ENCODE results near the gene KRT77. TPM values are rescaled to one million over a fixed set of nuclear protein-coding genes. Genes with fewer than 3 reads are reported as not detected.

Gene KRT77
- total RNA-seq, 2 donors from 2014 or later: not detected

DNA sequence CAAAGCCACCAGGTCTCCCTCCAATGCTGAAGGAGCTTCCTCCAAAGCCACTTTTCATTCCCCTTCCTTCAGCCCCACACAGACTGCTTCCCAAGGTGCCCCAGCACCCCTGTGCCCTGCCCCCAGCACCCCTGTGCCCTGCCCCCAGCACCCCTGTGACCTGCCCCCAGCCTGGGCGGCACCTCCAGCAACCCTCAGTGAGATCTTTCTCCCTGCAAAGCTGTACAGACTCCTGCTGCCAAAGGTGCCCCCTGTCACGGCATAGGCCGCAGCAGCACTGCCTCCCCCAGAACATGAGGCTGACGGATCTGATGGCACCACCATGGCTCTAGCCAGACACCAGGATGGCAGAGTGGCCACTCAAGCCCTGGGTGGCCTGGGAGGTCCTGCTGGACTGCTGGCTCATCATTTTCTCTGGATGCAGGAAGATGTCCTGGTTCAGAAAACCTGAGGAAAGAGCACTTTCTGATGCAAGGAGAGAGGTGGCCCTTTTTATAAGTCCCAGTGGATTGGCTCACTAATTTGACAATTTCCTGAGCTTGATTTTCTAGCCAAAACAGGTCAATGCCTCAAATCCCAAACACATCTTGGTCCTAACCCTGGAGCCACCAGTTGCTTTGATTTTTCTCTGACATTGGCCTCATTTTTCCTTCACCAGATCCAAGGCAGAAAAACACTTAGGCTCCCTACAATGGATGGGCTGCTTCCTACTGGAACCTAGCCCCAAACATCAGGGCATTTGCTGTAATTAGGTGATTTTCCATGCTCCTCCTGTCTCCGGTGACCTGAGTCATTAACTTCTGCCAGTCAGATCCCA is 32.7 kb upstream of the KRT77 start:
- no peak overlapping the region for H3K27ac Mint-ChIP-seq
- no peaks in the 10 kb centered on the region for H3K9me3 Mint-ChIP-seq
- H3K4me3 Mint-ChIP-seq: no peak overlapping the region
- no peak for DNase-seq (ENCODE audit: low spot score)
- H3K27me3 Mint-ChIP-seq: peaks cover 11 to 16% of the 10 kb centered on the region in 2 donors
- H3K4me1 Mint-ChIP-seq (ENCODE audit: low read depth in 2 of 2): no peaks in the 10 kb centered on the region
- no peaks in the 10 kb centered on the region for H3K36me3 Mint-ChIP-seq
- no peak for ATAC-seq

DNA sequence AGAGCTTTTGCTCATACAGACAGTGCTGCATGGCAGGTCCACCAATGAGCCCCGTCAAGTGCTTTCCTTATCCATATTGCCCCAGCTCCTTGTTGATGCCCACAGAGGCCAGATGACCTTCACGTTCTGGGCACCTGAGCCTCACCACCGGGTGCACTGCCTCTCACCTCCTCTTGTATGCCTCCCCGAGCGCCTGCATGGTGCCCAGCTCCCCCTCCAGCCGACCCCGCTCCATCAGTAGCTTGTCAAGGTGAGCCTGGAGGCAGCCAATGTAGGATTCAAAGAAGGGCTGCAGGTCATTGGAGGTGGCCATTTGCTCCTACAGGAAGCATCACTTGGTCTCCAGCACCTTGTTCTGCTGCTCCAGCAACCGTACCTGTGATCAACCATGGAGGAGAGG is 31.8 kb upstream of the KRT77 start:
- Mint-ChIP-seq H3K27me3 (peaks cover 20 to 22% of the 10 kb centered on the region in 2 donors), H3K4me1 (ENCODE audit: low read depth in 2 of 2) (no peaks in the 10 kb centered on the region), H3K9me3 (no peaks in the 10 kb centered on the region), H3K4me3 (no peak overlapping the region), H3K27ac (no peak overlapping the region), H3K36me3 (no peaks in the 10 kb centered on the region)
- DNase-seq (ENCODE audit: low spot score): no peak
- ATAC-seq: peak in 1 of 2 donors; percentile 40

DNA sequence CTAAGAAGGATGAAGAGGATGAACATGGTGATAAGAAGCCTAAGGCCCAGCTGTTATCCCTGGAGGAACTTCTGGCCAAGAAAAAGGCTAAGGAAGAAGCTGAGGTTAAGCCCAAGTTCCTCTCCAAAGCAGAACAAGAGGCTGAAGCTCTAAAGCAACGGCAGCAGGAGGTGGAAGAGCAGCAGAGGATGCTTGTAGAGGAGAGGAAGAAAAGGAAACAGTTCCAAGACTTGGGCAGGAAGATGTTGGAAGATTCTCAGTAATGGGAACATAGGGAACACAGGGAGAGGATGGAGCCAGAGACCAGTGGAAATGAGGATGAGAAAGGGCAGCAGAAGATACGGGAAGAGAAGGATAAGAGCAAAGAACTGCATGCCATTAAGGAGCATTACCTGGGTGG is 27.5 kb upstream of the KRT77 start:
- DNase-seq (ENCODE audit: low spot score): no peak
- ATAC-seq: no peak
- Mint-ChIP-seq H3K4me3 (no peak overlapping the region), H3K4me1 (ENCODE audit: low read depth in 2 of 2) (no peaks in the 10 kb centered on the region), H3K27me3 (peaks cover 24 to 26% of the 10 kb centered on the region in 2 donors), H3K27ac (no peak overlapping the region), H3K36me3 (no peaks in the 10 kb centered on the region), H3K9me3 (no peaks in the 10 kb centered on the region)

DNA sequence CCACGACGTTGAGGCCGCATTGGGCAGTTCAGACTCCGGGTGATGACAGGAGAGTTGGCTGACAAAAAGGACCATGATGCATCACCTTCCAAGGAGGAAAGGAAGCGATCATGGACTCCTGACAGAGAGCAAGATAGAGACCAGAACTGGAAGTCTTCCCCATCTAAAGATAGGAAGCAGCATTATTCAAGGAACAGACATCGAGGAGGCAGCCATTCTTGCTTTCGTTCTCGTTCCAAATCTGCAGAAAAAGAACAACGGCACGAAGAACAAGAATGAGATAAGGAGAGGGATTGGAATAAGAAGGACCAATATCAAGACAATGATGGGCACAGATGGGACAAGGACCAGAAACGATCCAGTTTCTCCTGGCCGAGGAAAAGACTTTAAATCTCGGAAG is 27.1 kb upstream of the KRT77 start:
- DNase-seq (ENCODE audit: low spot score) (no peak), ATAC-seq (no peak)
- Mint-ChIP-seq H3K4me1 (ENCODE audit: low read depth in 2 of 2) (no peaks in the 10 kb centered on the region), H3K36me3 (no peaks in the 10 kb centered on the region), H3K4me3 (no peak overlapping the region), H3K27me3 (peaks cover 24 to 26% of the 10 kb centered on the region in 2 donors), H3K27ac (no peak overlapping the region), H3K9me3 (no peaks in the 10 kb centered on the region)

DNA sequence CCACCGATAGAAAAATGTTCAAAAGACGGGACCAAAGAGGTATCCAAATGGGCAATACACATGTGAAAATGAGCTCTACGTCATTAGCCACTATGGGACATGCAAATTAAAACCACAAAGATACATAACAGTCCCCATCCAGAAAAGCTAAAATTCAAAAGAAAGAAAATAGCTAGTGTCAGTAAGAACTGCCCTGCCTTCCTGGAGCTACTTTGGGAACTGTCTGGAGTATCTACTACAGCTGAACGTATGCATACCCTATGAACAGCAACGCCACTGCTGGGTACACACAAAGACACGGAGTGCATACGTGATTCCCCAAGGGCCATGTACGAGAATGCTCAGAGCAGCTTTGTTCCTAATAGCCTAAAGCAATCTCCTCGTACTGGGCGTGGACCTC is 25.8 kb upstream of the KRT77 start:
- Mint-ChIP-seq H3K4me1 (ENCODE audit: low read depth in 2 of 2) (no peaks in the 10 kb centered on the region), H3K27ac (no peak overlapping the region), H3K36me3 (no peaks in the 10 kb centered on the region), H3K9me3 (no peaks in the 10 kb centered on the region), H3K27me3 (peaks cover 24% of the 10 kb centered on the region in 2 donors), H3K4me3 (no peak overlapping the region)
- ATAC-seq: no peak
- DNase-seq (ENCODE audit: low spot score): no peak

DNA sequence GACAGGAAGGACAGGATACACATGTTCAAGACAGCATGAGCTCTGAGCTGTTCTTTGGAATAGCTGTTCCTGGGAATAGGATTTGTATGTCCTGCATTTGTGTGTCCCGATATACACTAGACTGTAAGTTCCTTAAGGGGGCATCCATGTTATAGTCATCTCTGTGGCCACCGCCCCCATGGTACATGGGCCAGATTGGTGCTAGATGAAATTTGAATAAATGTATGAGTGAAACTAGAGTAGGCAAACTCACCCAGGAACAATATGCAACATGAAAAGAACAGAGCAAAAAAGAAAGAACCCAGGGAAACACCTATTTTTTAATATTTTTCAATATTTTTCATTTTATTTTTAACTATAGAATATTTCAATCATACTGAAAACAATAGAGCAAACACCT is 25.1 kb upstream of the KRT77 start:
- H3K9me3 Mint-ChIP-seq: no peaks in the 10 kb centered on the region
- peaks cover 19 to 24% of the 10 kb centered on the region in 2 donors for H3K27me3 Mint-ChIP-seq
- H3K4me3 Mint-ChIP-seq: no peak overlapping the region
- H3K4me1 Mint-ChIP-seq (ENCODE audit: low read depth in 2 of 2): no peaks in the 10 kb centered on the region
- DNase-seq (ENCODE audit: low spot score): no peak
- no peak for ATAC-seq
- no peak overlapping the region for H3K27ac Mint-ChIP-seq
- H3K36me3 Mint-ChIP-seq: no peaks in the 10 kb centered on the region

DNA sequence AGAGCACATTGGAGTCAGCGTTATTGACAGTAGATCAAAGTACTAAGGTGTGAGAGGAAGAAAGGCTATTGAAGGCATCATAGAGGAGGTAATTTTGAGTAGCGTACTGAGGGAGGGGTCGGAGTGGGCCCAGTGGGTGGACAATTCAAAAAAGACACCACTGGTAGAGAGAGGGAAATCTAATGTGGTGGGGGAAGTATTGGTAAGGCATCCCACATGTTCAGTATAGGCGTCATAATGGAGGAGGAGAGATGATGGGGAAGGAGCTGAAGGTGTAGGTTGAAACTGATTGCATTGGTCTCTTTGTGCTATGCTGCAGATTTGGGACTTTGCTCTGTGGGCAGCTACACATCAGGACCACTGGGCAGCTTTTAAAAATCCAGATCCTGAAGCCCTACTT is 23.7 kb upstream of the KRT77 start:
- H3K4me3 Mint-ChIP-seq: no peak overlapping the region
- no peaks in the 10 kb centered on the region for H3K36me3 Mint-ChIP-seq
- DNase-seq (ENCODE audit: low spot score): no peak
- peaks cover 18 to 24% of the 10 kb centered on the region in 2 donors for H3K27me3 Mint-ChIP-seq
- peaks cover 0 to 4% of the 10 kb centered on the region in 2 donors for H3K4me1 Mint-ChIP-seq (ENCODE audit: low read depth in 2 of 2)
- no peak for ATAC-seq
- no peaks in the 10 kb centered on the region for H3K9me3 Mint-ChIP-seq
- H3K27ac Mint-ChIP-seq: no peak overlapping the region

DNA sequence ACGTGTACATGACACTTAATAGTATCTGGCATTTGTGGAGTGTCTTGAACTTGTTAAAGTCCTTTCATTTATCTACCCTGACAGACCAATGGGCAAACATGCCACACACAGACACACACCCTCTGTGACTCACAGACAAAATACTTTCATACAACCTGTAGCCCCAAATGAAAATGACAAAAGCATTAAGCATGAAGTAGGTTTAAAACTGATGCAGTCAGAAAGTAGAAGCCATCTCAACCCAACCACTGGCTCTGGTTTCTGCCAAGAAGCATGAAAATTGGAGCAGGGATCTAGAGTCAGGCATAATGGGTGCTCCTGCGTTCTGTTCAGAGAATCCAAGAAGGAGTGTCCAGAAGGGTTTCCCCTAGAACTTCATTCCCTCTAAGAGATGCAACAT is 23.1 kb upstream of the KRT77 start:
- DNase-seq (ENCODE audit: low spot score) (no peak), ATAC-seq (no peak)
- peaks cover 0 to 4% of the 10 kb centered on the region in 2 donors for H3K4me1 Mint-ChIP-seq (ENCODE audit: low read depth in 2 of 2)
- peaks cover 15 to 24% of the 10 kb centered on the region in 2 donors for H3K27me3 Mint-ChIP-seq
- H3K4me3 Mint-ChIP-seq: no peak overlapping the region
- no peaks in the 10 kb centered on the region for H3K9me3 Mint-ChIP-seq
- no peaks in the 10 kb centered on the region for H3K36me3 Mint-ChIP-seq
- no peak overlapping the region for H3K27ac Mint-ChIP-seq

DNA sequence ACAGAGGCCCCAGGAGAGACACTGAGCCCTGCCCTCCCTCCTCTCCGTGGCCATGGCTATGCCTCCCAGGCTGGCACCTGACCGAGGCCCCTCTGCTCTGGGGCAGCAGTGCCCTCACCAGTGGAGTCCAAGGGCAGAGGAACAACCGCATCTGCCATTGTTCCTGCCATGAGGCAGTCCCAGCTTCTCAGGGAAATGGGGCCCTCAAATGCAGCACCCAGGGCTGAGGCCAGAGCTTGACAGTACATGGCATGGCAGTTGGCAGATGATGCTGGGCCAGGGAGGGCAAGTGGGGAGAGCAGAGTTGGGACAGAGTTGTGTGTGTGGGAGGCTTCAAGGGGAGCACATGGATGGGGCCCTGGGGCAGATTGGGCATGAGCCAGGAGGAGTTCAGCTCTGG is 21.1 kb upstream of the KRT77 start:
- Mint-ChIP-seq H3K4me3 (no peak overlapping the region), H3K27ac (no peak overlapping the region), H3K4me1 (ENCODE audit: low read depth in 2 of 2) (peaks cover 0 to 4% of the 10 kb centered on the region in 2 donors), H3K9me3 (no peaks in the 10 kb centered on the region), H3K27me3 (peaks cover 4 to 9% of the 10 kb centered on the region in 2 donors), H3K36me3 (no peaks in the 10 kb centered on the region)
- ATAC-seq (no peak), DNase-seq (ENCODE audit: low spot score) (no peak)

DNA sequence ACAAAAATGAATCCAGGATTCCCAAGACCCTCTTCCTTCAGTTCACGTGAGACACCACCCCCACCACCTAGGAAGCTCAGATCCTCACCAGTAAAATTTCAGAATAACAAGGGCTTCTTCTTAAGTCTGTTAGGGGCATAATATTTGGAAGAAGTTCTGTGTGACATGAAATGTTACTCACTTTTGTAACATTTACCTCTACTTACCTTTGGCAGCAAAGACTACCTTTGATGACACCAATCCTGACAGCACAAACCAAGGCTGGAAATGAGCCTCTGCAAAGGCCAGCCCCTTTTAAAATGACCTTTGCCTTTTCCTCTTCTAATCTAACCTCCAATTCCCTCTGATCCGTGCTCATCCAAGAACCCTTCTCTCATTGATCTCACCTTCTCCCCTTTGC is 19.4 kb upstream of the KRT77 start:
- no peak overlapping the region for H3K27ac Mint-ChIP-seq
- H3K4me1 Mint-ChIP-seq (ENCODE audit: low read depth in 2 of 2): peaks cover 0 to 4% of the 10 kb centered on the region in 2 donors
- H3K36me3 Mint-ChIP-seq: no peaks in the 10 kb centered on the region

DNA sequence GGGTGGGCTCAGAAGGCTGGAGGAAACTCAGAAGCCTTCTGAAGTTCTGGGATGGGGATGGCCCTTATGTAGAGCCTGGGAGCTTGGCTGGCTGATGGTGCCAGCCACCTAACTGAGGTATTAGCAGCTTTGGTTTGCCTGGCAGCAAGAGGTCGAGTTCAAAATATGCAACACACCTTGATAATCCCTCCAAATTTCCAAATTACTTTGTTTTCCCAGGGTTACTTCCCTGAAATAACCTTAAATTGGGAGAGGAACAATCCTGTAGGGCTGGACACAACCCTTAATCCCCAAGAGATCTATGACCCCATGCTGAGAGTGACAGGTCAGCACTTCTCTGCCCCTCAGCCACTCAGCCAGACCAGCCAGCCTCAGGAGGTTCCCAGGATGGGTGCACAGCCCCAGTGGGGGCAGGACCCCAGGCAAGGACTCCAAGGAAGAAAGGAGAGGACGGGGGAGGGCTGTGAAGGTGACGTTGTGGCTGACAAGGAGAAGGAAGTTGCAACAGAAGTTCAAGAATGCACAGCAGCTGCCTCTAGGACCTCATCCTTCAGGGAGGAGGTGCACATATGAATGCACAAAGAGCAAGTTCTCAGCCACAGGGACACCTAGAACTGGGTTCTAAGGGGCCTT is 18.6 kb upstream of the KRT77 start:
- Mint-ChIP-seq H3K36me3 (no peaks in the 10 kb centered on the region), H3K9me3 (no peaks in the 10 kb centered on the region), H3K27me3 (peaks cover 3 to 5% of the 10 kb centered on the region in 2 donors), H3K4me1 (ENCODE audit: low read depth in 2 of 2) (peaks cover 0 to 4% of the 10 kb centered on the region in 2 donors), H3K27ac (no peak overlapping the region), H3K4me3 (no peak overlapping the region)
- DNase-seq (ENCODE audit: low spot score) (no peak), ATAC-seq (no peak)

More for the DNA sequence above, 19.4 kb upstream of the KRT77 start:
- ATAC-seq (no peak), DNase-seq (ENCODE audit: low spot score) (no peak)
- peaks cover 4 to 9% of the 10 kb centered on the region in 2 donors for H3K27me3 Mint-ChIP-seq
- no peaks in the 10 kb centered on the region for H3K9me3 Mint-ChIP-seq
- H3K4me3 Mint-ChIP-seq: no peak overlapping the region

DNA sequence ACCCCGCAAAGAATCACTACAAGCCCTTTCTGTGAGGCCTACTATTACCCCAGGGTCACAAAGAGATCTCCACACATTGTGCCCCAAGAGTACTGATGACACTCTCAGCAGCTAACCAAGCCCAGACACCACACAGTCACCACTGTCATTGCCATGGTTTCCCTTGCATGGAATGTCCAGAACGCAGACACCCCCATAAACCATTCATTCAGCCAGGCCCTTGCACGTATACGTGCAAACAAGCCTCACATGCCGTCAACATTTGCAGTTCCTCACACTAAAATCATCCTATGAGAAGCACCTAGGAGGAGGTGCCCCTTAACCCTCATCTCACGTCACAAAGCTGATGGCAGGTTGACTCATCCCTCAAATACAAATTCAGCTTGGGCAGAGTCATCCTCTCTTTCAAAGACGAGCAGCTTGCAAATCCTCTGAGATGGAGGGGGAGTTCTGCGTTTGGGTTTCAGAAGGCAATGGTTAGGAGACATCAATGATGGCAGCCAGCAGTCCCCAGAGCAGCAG is 17.1 kb upstream of the KRT77 start:
- Mint-ChIP-seq H3K4me1 (ENCODE audit: low read depth in 2 of 2) (peaks cover 0 to 4% of the 10 kb centered on the region in 2 donors), H3K9me3 (no peaks in the 10 kb centered on the region), H3K27me3 (peaks cover 5 to 14% of the 10 kb centered on the region in 2 donors), H3K36me3 (no peaks in the 10 kb centered on the region), H3K27ac (no peak overlapping the region), H3K4me3 (no peak overlapping the region)
- DNase-seq (ENCODE audit: low spot score): no peak
- ATAC-seq: no peak

DNA sequence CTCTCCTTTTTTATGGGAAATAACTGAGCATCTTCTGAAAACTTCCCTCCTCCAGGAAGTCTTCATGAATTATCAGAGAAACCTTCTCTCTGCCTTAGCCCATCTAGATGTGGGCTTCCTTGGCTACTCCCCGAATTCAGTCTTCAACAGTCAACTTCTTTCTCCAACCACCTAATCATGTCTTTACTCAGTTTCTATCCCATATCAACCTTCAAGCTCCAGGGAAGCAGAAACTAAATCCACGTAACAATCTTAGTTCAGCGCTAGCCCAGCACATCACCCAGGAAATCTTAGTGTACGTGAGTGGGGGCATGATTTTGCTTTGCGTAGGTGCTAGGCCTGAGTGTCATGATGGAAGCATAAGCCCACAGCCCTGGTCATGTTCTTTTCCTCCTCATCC is 12.7 kb upstream of the KRT77 start:
- Mint-ChIP-seq H3K4me3 (no peak overlapping the region), H3K27me3 (peaks cover 24 to 40% of the 10 kb centered on the region in 2 donors), H3K9me3 (no peaks in the 10 kb centered on the region), H3K36me3 (no peaks in the 10 kb centered on the region), H3K4me1 (ENCODE audit: low read depth in 2 of 2) (peaks cover 0 to 9% of the 10 kb centered on the region in 2 donors), H3K27ac (no peak overlapping the region)
- DNase-seq (ENCODE audit: low spot score) (no peak), ATAC-seq (no peak)

DNA sequence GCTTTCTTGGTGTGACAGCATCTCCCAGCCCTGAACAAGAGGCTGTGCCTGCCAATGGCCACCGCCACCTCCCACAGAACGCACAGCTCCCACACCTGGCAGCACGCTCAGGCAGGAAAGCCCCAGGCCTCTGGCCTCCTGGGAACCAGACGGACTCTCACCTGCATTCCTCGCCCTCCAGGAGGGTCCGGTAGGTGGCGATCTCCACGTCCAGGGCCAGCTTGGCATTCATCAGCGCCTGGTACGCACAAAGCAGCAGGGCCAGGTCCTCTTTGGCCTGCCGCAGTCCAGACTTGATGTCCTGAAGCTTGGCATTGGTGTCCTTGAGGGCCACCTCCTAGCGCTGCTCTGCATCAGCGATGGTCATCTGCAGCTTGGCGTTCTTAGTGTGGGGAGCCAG is 12.1 kb upstream of the KRT77 start:
- Mint-ChIP-seq H3K9me3 (no peaks in the 10 kb centered on the region), H3K4me3 (peak overlapping the region; percentile 41), H3K4me1 (ENCODE audit: low read depth in 2 of 2) (peaks cover 0 to 9% of the 10 kb centered on the region in 2 donors), H3K27me3 (peaks cover 24 to 40% of the 10 kb centered on the region in 2 donors), H3K27ac (no peak overlapping the region), H3K36me3 (no peaks in the 10 kb centered on the region)
- no peak for DNase-seq (ENCODE audit: low spot score)
- no peak for ATAC-seq

Measured in natural killer cell treated with Interleukin-12 subunit alpha and Interleukin-12 subunit beta and Interleukin-15 and Interleukin-18, amount 100 ng/mL, for 72 hours (primary cell).